ENCODE results near the gene CHRM4.

Gene CHRM4

GRCh38 chr11:46367244-46367915 lies 24.2 kb downstream of the CHRM4 start:
- Histone ChIP-seq H3K4me3 (replicated peaks; ENCODE audit: insufficient read depth, low read length) (no peak overlapping the region), H3K27ac (replicated peaks) (0 out of 2 replicates have a peak overlapping the region, but pooled peaks have one; percentile 26), H3K27me3 (ENCODE audit: insufficient read depth, poor library complexity, severe bottlenecking) (no peaks in the 10 kb centered on the region)
- TF ChIP-seq POLR2AphosphoS5 (IDR thresholded peaks at IDR 0.05; ENCODE audit: low read depth) (peak; percentile 28; the same call in 1 of the 2 replicates), GABPA (IDR thresholded peaks at IDR 0.05; ENCODE audit: low read depth) (no peak), REST (IDR thresholded peaks at IDR 0.05; ENCODE audit: insufficient replicate concordance, low read depth) (no peak), CTCF (IDR thresholded peaks at IDR 0.05; ENCODE audit: insufficient read depth, low read length) (peak; percentile 65), SPI1 (IDR thresholded peaks at IDR 0.05; ENCODE audit: borderline replicate concordance, low read depth) (no peak)
- DNase-seq (ENCODE audit: low read depth in 1 of 2, low spot score in 1 of 2) = peak in 1 of 2 experiments; percentile 67

GRCh38 chr11:46366661-46367161 lies 24.9 kb downstream of the CHRM4 start:
- TF ChIP-seq POLR2AphosphoS5 (IDR thresholded peaks at IDR 0.05; ENCODE audit: low read depth) (peak; percentile 34; the same call in 1 of the 2 replicates), REST (IDR thresholded peaks at IDR 0.05; ENCODE audit: insufficient replicate concordance, low read depth) (no peak), SPI1 (IDR thresholded peaks at IDR 0.05; ENCODE audit: borderline replicate concordance, low read depth) (no peak)
- H3K4me3 ChIP-seq (replicated peaks; ENCODE audit: insufficient read depth, low read length) = no peak overlapping the region

GRCh38 chr11:46366260-46366659 lies 25.3 kb downstream of the CHRM4 start:
- Histone ChIP-seq H3K27me3 (ENCODE audit: insufficient read depth, poor library complexity, severe bottlenecking) (no peaks in the 10 kb centered on the region), H3K4me3 (replicated peaks; ENCODE audit: insufficient read depth, low read length) (no peak overlapping the region), H3K27ac (replicated peaks) (no peak overlapping the region)
- TF ChIP-seq SPI1 (IDR thresholded peaks at IDR 0.05; ENCODE audit: borderline replicate concordance, low read depth) = no peak
- TF ChIP-seq REST (IDR thresholded peaks at IDR 0.05; ENCODE audit: insufficient replicate concordance, low read depth) = no peak
- TF ChIP-seq POLR2AphosphoS5 (IDR thresholded peaks at IDR 0.05; ENCODE audit: low read depth) = no peak
- TF ChIP-seq GABPA (IDR thresholded peaks at IDR 0.05; ENCODE audit: low read depth) = no peak
- TF ChIP-seq CTCF (IDR thresholded peaks at IDR 0.05; ENCODE audit: insufficient read depth, low read length) = no peak
- DNase-seq (ENCODE audit: low read depth in 1 of 2, low spot score in 1 of 2) = no peak

More at GRCh38 chr11:46366661-46367161, 24.9 kb downstream of the CHRM4 start:
- no peak for DNase-seq (ENCODE audit: low read depth in 1 of 2, low spot score in 1 of 2)
- Histone ChIP-seq H3K27ac (replicated peaks) (0 out of 2 replicates have a peak overlapping the region, but pooled peaks have one; percentile 26), H3K27me3 (ENCODE audit: insufficient read depth, poor library complexity, severe bottlenecking) (no peaks in the 10 kb centered on the region)
